B cell (primary cell): ENCODE measurements around the gene NTRK3. TPM values are rescaled to one million over a fixed set of nuclear protein-coding genes. Genes with fewer than 3 reads are reported as not detected.

ENCODE experiments used
- ATAC-seq: fragments of 200-7000 bp; cut with Tn5 transposase; one replicate; pipeline ENCODE4 v1.10.0; 2021; ENCODE audit warnings: low read depth, mild to moderate bottlenecking, moderate number of reproducible peaks, moderate library complexity
- CTCF ChIA-PET: fragments of 350-600 bp; sonication (Branson Sonifier 250); formaldehyde crosslinking; loops from one replicate; lab custom pipeline; 2021; ENCODE audit warnings: antibody characterized with exemption, inconsistent platforms; lab: Charles Lee
- POLR2A ChIA-PET: fragments of 350-600 bp; sonication (Branson Sonifier 250); formaldehyde crosslinking; loops from one replicate; lab custom pipeline; 2021; ENCODE audit warnings: antibody characterized with exemption; lab: Charles Lee
- DNase-seq: peaks from one replicate; pipeline ENCODE4 v3.0.0; 2013
- H2AFZ ChIP-seq: 2 replicates; pipeline ENCODE4 v1.6.1; 2012; ENCODE audit warnings: mild to moderate bottlenecking, low read depth, low read length; ENCODE audit not compliant: insufficient read depth, poor library complexity, severe bottlenecking
- H3K27ac ChIP-seq, 2 donors: 1 replicate in 1 of 2; 2 replicates in 1 of 2; pipeline ENCODE4 v1.5.1; 2012 to 2013; ENCODE audit warnings: low read length in 2 of 2, mild to moderate bottlenecking in 2 of 2, moderate library complexity in 1 of 2
- H3K27me3 ChIP-seq, 4 experiments: fragments of 200-600 bp in 1 of 4; sonication (generic) in 1 of 4; replicated peaks in 1 of 4; 1 replicate in 2 of 4; 2 replicates in 2 of 4; pipeline versions ENCODE4 v1.6.1 to v1.7.0; 2013 to 2016; ENCODE audit warnings: low read length in 3 of 4, mild to moderate bottlenecking in 2 of 4, mixed read lengths in 1 of 4, moderate library complexity in 1 of 4; ENCODE audit not compliant: insufficient read depth in 4 of 4, control insufficient read depth in 3 of 4; ENCODE audit errors: control extremely low read depth in 1 of 4
- H3K36me3 ChIP-seq, 2 experiments: replicated peaks in 1 of 2; 1 replicate in 1 of 2; 2 replicates in 1 of 2; pipeline versions ENCODE4 v1.6.1 to v1.7.1; 2013; ENCODE audit warnings: low read length in 1 of 2; ENCODE audit not compliant: insufficient read depth in 2 of 2, control insufficient read depth in 1 of 2; ENCODE audit errors: control extremely low read depth in 1 of 2, extremely low read depth in 1 of 2
- H3K4me1 ChIP-seq, 2 donors: fragments of 200-600 bp in 1 of 2; sonication (generic) in 1 of 2; 1 replicate in 1 of 2; 2 replicates in 1 of 2; pipeline versions ENCODE4 v1.5.1 to v1.6.1; 2013 to 2017; ENCODE audit warnings: low read length in 2 of 2; ENCODE audit not compliant: control insufficient read depth in 2 of 2, insufficient read depth in 2 of 2
- H3K4me2 ChIP-seq: replicated peaks from 2 replicates; pipeline ENCODE3; 2012; ENCODE audit warnings: mild to moderate bottlenecking, low read depth, low read length; ENCODE audit not compliant: poor library complexity, severe bottlenecking
- H3K4me3 ChIP-seq, 5 experiments: fragments of 200-600 bp in 1 of 5; sonication (generic) in 1 of 5; 1 replicate in 3 of 5; 2 replicates in 2 of 5; pipeline versions ENCODE4 v1.5.1 to v1.7.0; 2011 to 2016; ENCODE audit warnings: low read length in 4 of 5, mild to moderate bottlenecking in 4 of 5, low read depth in 2 of 5, control low read depth in 1 of 5, moderate library complexity in 1 of 5; ENCODE audit not compliant: insufficient read depth in 1 of 5; ENCODE audit errors: control extremely low read depth in 1 of 5, extremely low read depth in 1 of 5
- H3K79me2 ChIP-seq: fragments of 200-600 bp; sonication (generic); one replicate; pipeline ENCODE4 v1.6.0; 2016; ENCODE audit warnings: low read length; ENCODE audit not compliant: control insufficient read depth, insufficient read depth
- H3K9ac ChIP-seq: fragments of 200-600 bp; sonication (generic); 2 replicates; pipeline ENCODE4 v1.6.1; 2017; ENCODE audit warnings: mild to moderate bottlenecking, low read length, moderate library complexity
- H3K9me3 ChIP-seq, 3 donors: one replicate each; pipeline versions ENCODE4 v1.6.1 to v1.7.1; 2013; ENCODE audit warnings: low read length in 2 of 3; ENCODE audit not compliant: control insufficient read depth in 2 of 3, insufficient read depth in 1 of 3; ENCODE audit errors: control extremely low read depth in 1 of 3
- H4K20me1 ChIP-seq: 2 replicates; pipeline ENCODE4 v1.6.0; 2012; ENCODE audit warnings: mild to moderate bottlenecking, low read length; ENCODE audit not compliant: insufficient read depth, control insufficient read depth, poor library complexity, severe bottlenecking
- H3K27ac Mint-ChIP-seq: one replicate; pipeline ENCODE4 v1.8.0; 2021; ENCODE audit warnings: mixed read lengths
- H3K27me3 Mint-ChIP-seq: one replicate; pipeline ENCODE4 v1.8.0; 2021; ENCODE audit warnings: mixed read lengths
- H3K4me1 Mint-ChIP-seq: one replicate; pipeline ENCODE4 v1.8.0; 2021; ENCODE audit warnings: mixed read lengths
- H3K4me3 Mint-ChIP-seq: one replicate; pipeline ENCODE4 v1.8.0; 2021; ENCODE audit warnings: mixed read lengths
- H3K9me3 Mint-ChIP-seq: one replicate; pipeline ENCODE4 v1.8.0; 2022; ENCODE audit warnings: mixed read lengths; ENCODE audit not compliant: insufficient read depth
- EZH2 ChIP-seq: IDR thresholded peaks from 2 replicates; pipeline ENCODE4 v1.6.1; 2012; ENCODE audit warnings: borderline replicate concordance, low read depth, mild to moderate bottlenecking, moderate library complexity, low read length; ENCODE audit not compliant: insufficient read depth, poor library complexity, severe bottlenecking
- WGBS: methylation state at CpG from one replicate; pipeline ENCODE4 v1.1.5; 2013; ENCODE audit warnings: missing lambda C conversion rate; ENCODE audit not compliant: insufficient coverage; 5-methylcytosine and 5-hydroxymethylcytosine counted together
- intact Hi-C: fragments of 100-400 bp; cut with micrococcal nuclease; formaldehyde crosslinking; loops from one replicate; pipeline ENCODE4 v1.10.0; 2022
- polyA plus RNA-seq: library from polyadenylated mRNA; depleted of rRNA; stranded (reverse); fragments of >200 nt; gene quantifications from 2 replicates; pipeline ENCODE4 v1.2.3, GENCODE V29; 2012
- total RNA-seq, 2 donors: library from RNA; stranded (reverse); fragments of 120-200 nt in 1 of 2; gene quantifications; 1 replicate in 1 of 2; 2 replicates in 1 of 2; pipeline versions ENCODE4 v1.2.3 to v1.2.4, GENCODE V29; 2013 to 2022
- TF ChIP-seq, protein P1 (sequence below): fragments of 200-600 bp; IDR thresholded peaks from one replicate; pipeline ENCODE4 v1.8.0; 2022; ENCODE audit warnings: antibody characterized with exemption, mild to moderate bottlenecking

Gene NTRK3
- total and polyA plus RNA-seq, 2 donors (not counting 1 experiment from before 2014, with no cell fraction given): not detected

DNA sequence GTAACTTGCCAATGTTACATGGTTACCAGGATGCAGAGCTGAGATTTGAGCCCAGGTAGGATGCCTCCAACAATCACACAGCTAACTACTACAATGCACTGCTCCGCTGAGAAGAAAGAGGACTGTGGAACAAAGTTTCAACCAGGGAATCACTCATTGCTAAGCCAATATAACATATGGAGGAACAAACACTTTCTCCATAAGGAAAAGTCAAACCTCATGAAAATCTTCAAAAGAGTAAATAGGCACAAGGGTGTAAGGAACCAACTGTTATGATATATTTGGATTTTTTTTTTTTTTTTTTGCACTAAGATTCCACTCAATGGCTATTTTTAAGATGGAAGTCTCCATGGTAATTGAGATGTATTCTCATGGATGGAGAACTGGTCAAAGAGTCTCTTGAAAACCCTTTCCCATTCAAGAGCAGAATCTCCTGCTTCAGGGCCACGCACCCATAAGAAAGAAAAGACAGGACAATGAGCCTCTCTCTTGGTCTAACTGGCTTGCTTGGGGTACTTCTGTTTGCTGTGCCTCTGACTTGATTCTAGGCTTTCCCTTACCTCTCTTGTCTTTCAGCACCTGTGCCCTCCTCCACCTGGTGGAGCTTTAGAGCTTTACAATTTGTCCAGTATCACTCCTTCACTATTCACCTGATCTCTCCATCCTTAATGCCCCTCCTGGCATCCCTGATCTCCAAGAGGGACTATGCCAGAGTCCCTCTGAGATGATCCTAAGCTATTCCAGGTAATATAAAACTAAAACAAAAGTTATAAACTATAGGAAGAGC lies 252.8 kb downstream of the NTRK3 start:
- no peaks in the 10 kb centered on the region for H3K27me3 Mint-ChIP-seq
- Histone ChIP-seq H3K36me3 (no peaks in the 10 kb centered on the region), H3K27me3 (no peaks in the 10 kb centered on the region), H4K20me1 (no peaks in the 10 kb centered on the region), H3K4me1 (no peaks in the 10 kb centered on the region), H3K4me3 (no peak overlapping the region), H2AFZ (no peak overlapping the region), H3K9me3 (no peaks in the 10 kb centered on the region), H3K9ac (no peak overlapping the region), H3K27ac (no peak overlapping the region), H3K4me2 (no peak overlapping the region), H3K79me2 (no peaks in the 10 kb centered on the region)
- no peak overlapping the region for H3K4me3 Mint-ChIP-seq
- CTCF ChIA-PET: no interaction called here
- TF ChIP-seq, protein P1, sequence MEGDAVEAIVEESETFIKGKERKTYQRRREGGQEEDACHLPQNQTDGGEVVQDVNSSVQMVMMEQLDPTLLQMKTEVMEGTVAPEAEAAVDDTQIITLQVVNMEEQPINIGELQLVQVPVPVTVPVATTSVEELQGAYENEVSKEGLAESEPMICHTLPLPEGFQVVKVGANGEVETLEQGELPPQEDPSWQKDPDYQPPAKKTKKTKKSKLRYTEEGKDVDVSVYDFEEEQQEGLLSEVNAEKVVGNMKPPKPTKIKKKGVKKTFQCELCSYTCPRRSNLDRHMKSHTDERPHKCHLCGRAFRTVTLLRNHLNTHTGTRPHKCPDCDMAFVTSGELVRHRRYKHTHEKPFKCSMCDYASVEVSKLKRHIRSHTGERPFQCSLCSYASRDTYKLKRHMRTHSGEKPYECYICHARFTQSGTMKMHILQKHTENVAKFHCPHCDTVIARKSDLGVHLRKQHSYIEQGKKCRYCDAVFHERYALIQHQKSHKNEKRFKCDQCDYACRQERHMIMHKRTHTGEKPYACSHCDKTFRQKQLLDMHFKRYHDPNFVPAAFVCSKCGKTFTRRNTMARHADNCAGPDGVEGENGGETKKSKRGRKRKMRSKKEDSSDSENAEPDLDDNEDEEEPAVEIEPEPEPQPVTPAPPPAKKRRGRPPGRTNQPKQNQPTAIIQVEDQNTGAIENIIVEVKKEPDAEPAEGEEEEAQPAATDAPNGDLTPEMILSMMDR: no peak
- no peak for TF ChIP-seq EZH2
- H3K9me3 Mint-ChIP-seq: no peaks in the 10 kb centered on the region
- H3K4me1 Mint-ChIP-seq: no peaks in the 10 kb centered on the region
- no peak overlapping the region for H3K27ac Mint-ChIP-seq
- ATAC-seq (no peak), DNase-seq (no peak)
- POLR2A ChIA-PET: no interaction called here
- no CpG with 5 or more reads among the region's 2 CpGs for WGBS
- intact Hi-C loops: no loop called here

DNA sequence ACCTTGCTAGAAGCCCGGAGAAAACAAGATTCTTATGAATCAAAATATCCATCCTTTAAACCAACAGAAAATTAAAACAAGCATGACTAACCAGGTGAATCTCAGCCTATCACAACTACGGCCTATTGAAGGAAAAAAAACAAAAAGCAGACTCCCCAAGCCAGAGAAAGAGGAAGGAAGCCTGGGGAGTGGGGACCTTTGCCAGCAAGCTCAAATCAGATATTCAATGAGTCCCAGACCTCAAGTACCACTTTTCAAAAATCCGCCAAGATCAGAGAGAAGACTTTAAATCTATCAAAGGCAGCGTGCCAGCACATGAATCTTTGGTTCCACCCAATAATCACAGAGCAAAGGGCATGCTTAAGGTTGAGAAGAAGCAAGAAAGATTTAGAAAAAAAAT lies 253.8 kb downstream of the NTRK3 start:
- TF ChIP-seq, protein P1: no peak
- TF ChIP-seq EZH2: no peak
- intact Hi-C loops: no loop called here
- H3K4me1 Mint-ChIP-seq: no peaks in the 10 kb centered on the region

More for the DNA sequence above, 253.8 kb downstream of the NTRK3 start:
- H3K9me3 ChIP-seq: no peaks in the 10 kb centered on the region
- no peaks in the 10 kb centered on the region for H3K36me3 ChIP-seq
- no peak overlapping the region for H2AFZ ChIP-seq
- WGBS: no CpG with 5 or more reads among the region's 4 CpGs
- DNase-seq (no peak), ATAC-seq (no peak)
- no peak overlapping the region for H3K27ac Mint-ChIP-seq
- no peaks in the 10 kb centered on the region for H4K20me1 ChIP-seq
- H3K4me3 ChIP-seq: no peak overlapping the region
- H3K9ac ChIP-seq: no peak overlapping the region
- POLR2A ChIA-PET: no interaction called here
- no peaks in the 10 kb centered on the region for H3K4me1 ChIP-seq
- H3K9me3 Mint-ChIP-seq: no peaks in the 10 kb centered on the region
- no peak overlapping the region for H3K4me3 Mint-ChIP-seq
- H3K27me3 Mint-ChIP-seq: no peaks in the 10 kb centered on the region
- H3K27ac ChIP-seq: no peak overlapping the region
- CTCF ChIA-PET: no interaction called here
- no peaks in the 10 kb centered on the region for H3K27me3 ChIP-seq
- no peak overlapping the region for H3K4me2 ChIP-seq
- no peaks in the 10 kb centered on the region for H3K79me2 ChIP-seq
